Measurements from ENCODE around the gene CARMIL3.

DNA sequence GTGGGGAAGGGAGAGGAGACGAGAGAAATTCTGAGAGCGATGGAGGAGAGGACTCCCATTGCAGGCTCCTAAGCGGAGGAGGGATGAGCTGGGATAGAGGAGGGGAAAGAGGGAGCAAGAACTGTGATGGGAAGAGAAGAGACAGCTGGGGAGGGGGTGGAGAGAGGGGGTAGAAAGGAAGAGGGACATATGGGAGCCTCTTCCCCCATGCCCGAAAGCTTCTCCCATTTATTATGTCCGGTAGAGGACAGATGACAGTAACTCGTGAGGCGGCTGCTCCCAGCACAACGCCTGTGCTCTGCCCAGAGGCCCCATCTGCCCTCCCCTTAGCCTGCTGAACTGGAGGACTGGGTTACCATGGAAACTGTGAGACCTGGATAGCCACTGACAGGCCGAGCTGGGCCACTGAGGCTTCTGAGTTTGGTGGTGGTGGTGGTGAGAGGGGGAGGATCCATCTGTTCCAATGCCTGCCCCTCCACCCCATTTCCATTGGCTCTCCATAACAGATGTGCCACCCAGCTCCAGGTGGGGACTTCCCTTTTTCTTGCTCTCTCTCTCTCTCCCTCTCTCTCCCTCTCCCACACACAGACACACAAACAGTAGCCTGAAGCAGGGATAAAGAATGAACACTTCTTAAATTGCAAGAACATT, 27.8 kb downstream of the CARMIL3 start:
- TF ChIP-seq CTCF (IDR thresholded peaks at IDR 0.05; ENCODE audit: poor library complexity, severe bottlenecking) (no peak), EP300 (conservative IDR thresholded peaks at IDR 0.05; ENCODE audit: poor library complexity, severe bottlenecking) (peak; percentile 25), EZH2 (IDR thresholded peaks at IDR 0.05; ENCODE audit: borderline replicate concordance, insufficient read depth, low read length, poor library complexity, severe bottlenecking) (no peak), REST (IDR thresholded peaks at IDR 0.05; ENCODE audit: borderline replicate concordance) (no peak), POLR2AphosphoS5 (IDR thresholded peaks at IDR 0.05) (peak; percentile 44), SMC3 (conservative IDR thresholded peaks at IDR 0.05; ENCODE audit: poor library complexity) (no peak), MXI1 (conservative IDR thresholded peaks at IDR 0.05; ENCODE audit: poor library complexity, severe bottlenecking) (no peak), RAD21 (conservative IDR thresholded peaks at IDR 0.05) (no peak), TAF1 (IDR thresholded peaks at IDR 0.05; ENCODE audit: low read depth) (no peak)

Data from neural cell (in vitro differentiated cells).